K562 (cell line): ENCODE data around the gene SH3BP4. TPM values are rescaled to one million over a fixed set of nuclear protein-coding genes. Genes with fewer than 3 reads are reported as not detected.

Source experiments
- BRF2 ChIP-seq: IDR thresholded peaks from 3 replicates; pipeline ENCODE4 v1.6.1; 2011; ENCODE audit warnings: borderline replicate concordance, mild to moderate bottlenecking; ENCODE audit not compliant: insufficient read length, insufficient read depth
- CAMTA2 ChIP-seq: fragments of 250-450 bp; sonication (Bioruptor Pico); conservative IDR thresholded peaks from 2 replicates; pipeline ENCODE4 v1.5.1; 2022
- FOXP1 ChIP-seq: sonication (generic); formaldehyde crosslinking; IDR thresholded peaks from 2 replicates; pipeline ENCODE4 v1.8.0; 2022; ENCODE audit warnings: mild to moderate bottlenecking, missing genetic modification reagents
- HMG20B ChIP-seq: fragments of 250-450 bp; sonication (Bioruptor Pico); IDR thresholded peaks from 2 replicates; pipeline ENCODE4 v1.5.0; 2021; ENCODE audit warnings: mild to moderate bottlenecking
- MTA2 ChIP-seq: fragments of 450-650 bp; IDR thresholded peaks from 2 replicates; pipeline ENCODE4 v1.6.1; 2016; ENCODE audit warnings: low read depth
- SIX5 ChIP-seq, 2 experiments: IDR thresholded peaks; 2 replicates each; pipeline ENCODE4 v1.6.1; 2011; ENCODE audit warnings: low read length in 2 of 2, borderline replicate concordance in 1 of 2, low read depth in 1 of 2, mild to moderate bottlenecking in 1 of 2, moderate library complexity in 1 of 2; ENCODE audit not compliant: insufficient read depth in 1 of 2
- SRSF1 ChIP-seq: fragments of 200-400 bp; formaldehyde crosslinking; IDR thresholded peaks from 2 replicates; pipeline ENCODE4 v1.6.1; 2017; ENCODE audit warnings: mild to moderate bottlenecking, low read depth, low read length, moderate library complexity
- THRB ChIP-seq: fragments of 450-650 bp; formaldehyde crosslinking; conservative IDR thresholded peaks from 2 replicates; pipeline ENCODE4 v1.4.0; 2022; ENCODE audit warnings: mild to moderate bottlenecking, missing genetic modification characterization
- U2AF1 ChIP-seq: fragments of 200-400 bp; formaldehyde crosslinking; optimal IDR thresholded peaks from 2 replicates; pipeline ENCODE3; 2017; ENCODE audit warnings: mild to moderate bottlenecking, low read depth, low read length, moderate library complexity
- ZNF699 ChIP-seq: fragments of 250-450 bp; sonication (Bioruptor Pico); IDR thresholded peaks from 2 replicates; pipeline ENCODE4 v1.8.0; 2021; ENCODE audit warnings: mild to moderate bottlenecking, moderate library complexity; ENCODE audit not compliant: insufficient replicate concordance
- polyA plus RNA-seq, 8 experiments: library from polyadenylated mRNA; depleted of rRNA in 4 of 8; stranded (reverse) in 5 of 8; unstranded in 3 of 8; fragments of >200 nt; fragmentation: Nextera tagmentation in 2 of 8; fragmentation: Illumina TruSeq in 1 of 8; extraction: Ambion mirVana in 2 of 8; extraction: Trizol in 1 of 8; gene quantifications; 2 replicates each; pipeline versions ENCODE4 v1.2.1 to v1.2.3, GENCODE V29; 2011 to 2014; ENCODE audit warnings: inconsistent platforms in 1 of 8, missing spikeins in 1 of 8
- total RNA-seq, 7 experiments: library from RNA; depleted of rRNA in 6 of 7; stranded (reverse); fragments of >200 nt in 6 of 7; fragmentation: Illumina TruSeq in 2 of 7; extraction: Trizol in 2 of 7; gene quantifications; 2 replicates each; pipeline versions ENCODE4 v1.2.1 to v1.2.3, GENCODE V29; 2011 to 2021; ENCODE audit warnings: low replicate concordance in 1 of 7
- TF ChIP-seq, protein P1 (sequence below): fragments of 200-600 bp; sonication (generic); IDR thresholded peaks from one replicate; pipeline ENCODE4 v1.6.1; 2012; ENCODE audit warnings: mild to moderate bottlenecking, low read depth, low read length, inconsistent platforms

The SH3BP4 gene
- total and polyA plus RNA-seq, 9 of the 15 experiments (the other 6 are each of a cell fraction or from before 2014, with no cell fraction given) = 0.03 to 0.28 (median 0.27) TPM; not detected in 6

DNA sequence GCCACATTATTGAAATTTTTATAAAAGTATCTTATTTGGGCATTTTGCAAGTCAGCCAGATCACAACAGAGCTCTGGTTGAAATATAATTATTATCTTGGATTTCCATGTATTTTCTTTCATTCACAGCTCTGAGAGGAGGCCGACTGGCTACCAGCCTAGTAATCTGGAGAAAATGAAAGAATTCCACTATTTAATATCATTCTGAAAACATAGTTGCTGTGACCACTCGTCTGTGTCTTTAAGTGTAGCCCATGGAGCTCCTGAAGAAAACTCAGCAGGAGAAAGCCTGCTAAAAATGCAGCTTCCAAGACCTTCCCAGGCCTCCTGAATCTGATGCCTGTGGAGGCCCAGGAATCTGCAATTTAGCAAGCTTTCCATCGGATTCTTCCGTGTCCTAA lies 114.7 kb downstream of the SH3BP4 start (continued):
- TF ChIP-seq, protein P1, sequence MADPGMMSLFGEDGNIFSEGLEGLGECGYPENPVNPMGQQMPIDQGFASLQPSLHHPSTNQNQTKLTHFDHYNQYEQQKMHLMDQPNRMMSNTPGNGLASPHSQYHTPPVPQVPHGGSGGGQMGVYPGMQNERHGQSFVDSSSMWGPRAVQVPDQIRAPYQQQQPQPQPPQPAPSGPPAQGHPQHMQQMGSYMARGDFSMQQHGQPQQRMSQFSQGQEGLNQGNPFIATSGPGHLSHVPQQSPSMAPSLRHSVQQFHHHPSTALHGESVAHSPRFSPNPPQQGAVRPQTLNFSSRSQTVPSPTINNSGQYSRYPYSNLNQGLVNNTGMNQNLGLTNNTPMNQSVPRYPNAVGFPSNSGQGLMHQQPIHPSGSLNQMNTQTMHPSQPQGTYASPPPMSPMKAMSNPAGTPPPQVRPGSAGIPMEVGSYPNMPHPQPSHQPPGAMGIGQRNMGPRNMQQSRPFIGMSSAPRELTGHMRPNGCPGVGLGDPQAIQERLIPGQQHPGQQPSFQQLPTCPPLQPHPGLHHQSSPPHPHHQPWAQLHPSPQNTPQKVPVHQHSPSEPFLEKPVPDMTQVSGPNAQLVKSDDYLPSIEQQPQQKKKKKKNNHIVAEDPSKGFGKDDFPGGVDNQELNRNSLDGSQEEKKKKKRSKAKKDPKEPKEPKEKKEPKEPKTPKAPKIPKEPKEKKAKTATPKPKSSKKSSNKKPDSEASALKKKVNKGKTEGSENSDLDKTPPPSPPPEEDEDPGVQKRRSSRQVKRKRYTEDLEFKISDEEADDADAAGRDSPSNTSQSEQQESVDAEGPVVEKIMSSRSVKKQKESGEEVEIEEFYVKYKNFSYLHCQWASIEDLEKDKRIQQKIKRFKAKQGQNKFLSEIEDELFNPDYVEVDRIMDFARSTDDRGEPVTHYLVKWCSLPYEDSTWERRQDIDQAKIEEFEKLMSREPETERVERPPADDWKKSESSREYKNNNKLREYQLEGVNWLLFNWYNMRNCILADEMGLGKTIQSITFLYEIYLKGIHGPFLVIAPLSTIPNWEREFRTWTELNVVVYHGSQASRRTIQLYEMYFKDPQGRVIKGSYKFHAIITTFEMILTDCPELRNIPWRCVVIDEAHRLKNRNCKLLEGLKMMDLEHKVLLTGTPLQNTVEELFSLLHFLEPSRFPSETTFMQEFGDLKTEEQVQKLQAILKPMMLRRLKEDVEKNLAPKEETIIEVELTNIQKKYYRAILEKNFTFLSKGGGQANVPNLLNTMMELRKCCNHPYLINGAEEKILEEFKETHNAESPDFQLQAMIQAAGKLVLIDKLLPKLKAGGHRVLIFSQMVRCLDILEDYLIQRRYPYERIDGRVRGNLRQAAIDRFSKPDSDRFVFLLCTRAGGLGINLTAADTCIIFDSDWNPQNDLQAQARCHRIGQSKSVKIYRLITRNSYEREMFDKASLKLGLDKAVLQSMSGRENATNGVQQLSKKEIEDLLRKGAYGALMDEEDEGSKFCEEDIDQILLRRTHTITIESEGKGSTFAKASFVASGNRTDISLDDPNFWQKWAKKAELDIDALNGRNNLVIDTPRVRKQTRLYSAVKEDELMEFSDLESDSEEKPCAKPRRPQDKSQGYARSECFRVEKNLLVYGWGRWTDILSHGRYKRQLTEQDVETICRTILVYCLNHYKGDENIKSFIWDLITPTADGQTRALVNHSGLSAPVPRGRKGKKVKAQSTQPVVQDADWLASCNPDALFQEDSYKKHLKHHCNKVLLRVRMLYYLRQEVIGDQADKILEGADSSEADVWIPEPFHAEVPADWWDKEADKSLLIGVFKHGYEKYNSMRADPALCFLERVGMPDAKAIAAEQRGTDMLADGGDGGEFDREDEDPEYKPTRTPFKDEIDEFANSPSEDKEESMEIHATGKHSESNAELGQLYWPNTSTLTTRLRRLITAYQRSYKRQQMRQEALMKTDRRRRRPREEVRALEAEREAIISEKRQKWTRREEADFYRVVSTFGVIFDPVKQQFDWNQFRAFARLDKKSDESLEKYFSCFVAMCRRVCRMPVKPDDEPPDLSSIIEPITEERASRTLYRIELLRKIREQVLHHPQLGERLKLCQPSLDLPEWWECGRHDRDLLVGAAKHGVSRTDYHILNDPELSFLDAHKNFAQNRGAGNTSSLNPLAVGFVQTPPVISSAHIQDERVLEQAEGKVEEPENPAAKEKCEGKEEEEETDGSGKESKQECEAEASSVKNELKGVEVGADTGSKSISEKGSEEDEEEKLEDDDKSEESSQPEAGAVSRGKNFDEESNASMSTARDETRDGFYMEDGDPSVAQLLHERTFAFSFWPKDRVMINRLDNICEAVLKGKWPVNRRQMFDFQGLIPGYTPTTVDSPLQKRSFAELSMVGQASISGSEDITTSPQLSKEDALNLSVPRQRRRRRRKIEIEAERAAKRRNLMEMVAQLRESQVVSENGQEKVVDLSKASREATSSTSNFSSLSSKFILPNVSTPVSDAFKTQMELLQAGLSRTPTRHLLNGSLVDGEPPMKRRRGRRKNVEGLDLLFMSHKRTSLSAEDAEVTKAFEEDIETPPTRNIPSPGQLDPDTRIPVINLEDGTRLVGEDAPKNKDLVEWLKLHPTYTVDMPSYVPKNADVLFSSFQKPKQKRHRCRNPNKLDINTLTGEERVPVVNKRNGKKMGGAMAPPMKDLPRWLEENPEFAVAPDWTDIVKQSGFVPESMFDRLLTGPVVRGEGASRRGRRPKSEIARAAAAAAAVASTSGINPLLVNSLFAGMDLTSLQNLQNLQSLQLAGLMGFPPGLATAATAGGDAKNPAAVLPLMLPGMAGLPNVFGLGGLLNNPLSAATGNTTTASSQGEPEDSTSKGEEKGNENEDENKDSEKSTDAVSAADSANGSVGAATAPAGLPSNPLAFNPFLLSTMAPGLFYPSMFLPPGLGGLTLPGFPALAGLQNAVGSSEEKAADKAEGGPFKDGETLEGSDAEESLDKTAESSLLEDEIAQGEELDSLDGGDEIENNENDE = no peak
- TF ChIP-seq SIX5 (IDR thresholded peaks at IDR 0.05; ENCODE audit: borderline replicate concordance in 1 of 2, insufficient read depth in 1 of 2, low read depth in 1 of 2, low read length in 2 of 2) (no peak), U2AF1 (no peak), MTA2 (no peak), HMG20B (CRISPR knock-in tag) (no peak), THRB (CRISPR knock-in tag) (no peak), CAMTA2 (CRISPR knock-in tag) (no peak), ZNF699 (no peak), FOXP1 (no peak), BRF2 (no peak), SRSF1 (no peak)
